GM21367 (cell line): ENCODE measurements around the gene CGREF1.
"Not testable (repeated sequence)": the region's sequence is repeated elsewhere in the genome, so short reads cannot be mapped to it uniquely, and the experiment has no call there.

Experiments used
- ATAC-seq: cut with Tn5 transposase; IDR thresholded peaks from one replicate; pipeline ENCODE4 v1.9.1; 2021; ENCODE audit not compliant: unreplicated experiment

CGREF1 gene

DNA sequence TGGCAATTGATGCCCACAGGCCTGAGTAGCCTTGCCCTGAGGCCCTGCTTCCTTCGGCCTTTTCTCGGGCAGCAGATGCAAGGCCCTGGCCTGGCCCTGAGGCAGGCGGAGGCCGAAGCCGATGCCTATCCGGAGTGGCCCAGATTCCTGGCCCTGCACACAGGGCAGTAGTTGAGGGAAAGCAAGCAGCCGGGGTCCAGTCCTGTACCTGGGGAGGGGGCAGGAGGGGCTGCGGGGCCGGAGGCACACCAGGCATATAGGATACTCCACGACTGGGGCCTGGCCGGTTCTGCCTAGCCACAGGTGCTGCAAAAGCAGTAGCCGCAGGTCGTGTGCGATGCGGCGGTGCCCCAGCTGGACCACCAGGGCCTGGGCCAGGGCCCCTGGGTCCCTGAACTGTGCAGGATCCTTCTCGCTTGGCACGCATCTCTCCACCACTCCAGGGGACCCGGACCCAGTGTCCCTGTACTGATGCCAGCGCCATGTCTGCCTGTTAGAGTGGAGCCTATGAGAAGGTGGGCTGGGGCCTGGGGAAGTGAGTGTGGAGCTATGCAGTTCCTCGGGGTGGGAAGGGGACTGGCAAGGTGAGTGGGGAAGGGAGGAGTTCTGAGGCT lies 18.5 kb upstream of the CGREF1 start:
- ATAC-seq = no peak

DNA sequence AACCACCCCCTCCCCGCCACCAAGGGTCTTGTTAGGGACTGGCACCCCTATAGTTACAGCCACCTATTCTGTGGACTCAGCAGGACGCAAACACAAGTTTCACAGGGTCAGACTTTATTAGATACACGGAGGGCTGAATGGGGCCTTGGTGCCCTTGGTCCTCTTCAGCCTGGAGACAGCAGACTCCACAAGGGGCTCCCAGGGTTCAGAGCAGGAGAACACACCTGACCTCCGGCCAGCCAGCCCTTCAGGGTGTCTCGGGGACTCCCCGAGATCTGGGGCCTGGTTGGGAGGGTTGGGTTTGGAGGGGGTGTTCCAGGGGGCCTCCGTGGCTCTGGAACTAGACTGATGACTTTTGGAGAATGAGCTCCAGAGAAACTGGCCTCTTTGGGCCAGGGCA lies 17.8 kb upstream of the CGREF1 start:
- no peak for ATAC-seq

DNA sequence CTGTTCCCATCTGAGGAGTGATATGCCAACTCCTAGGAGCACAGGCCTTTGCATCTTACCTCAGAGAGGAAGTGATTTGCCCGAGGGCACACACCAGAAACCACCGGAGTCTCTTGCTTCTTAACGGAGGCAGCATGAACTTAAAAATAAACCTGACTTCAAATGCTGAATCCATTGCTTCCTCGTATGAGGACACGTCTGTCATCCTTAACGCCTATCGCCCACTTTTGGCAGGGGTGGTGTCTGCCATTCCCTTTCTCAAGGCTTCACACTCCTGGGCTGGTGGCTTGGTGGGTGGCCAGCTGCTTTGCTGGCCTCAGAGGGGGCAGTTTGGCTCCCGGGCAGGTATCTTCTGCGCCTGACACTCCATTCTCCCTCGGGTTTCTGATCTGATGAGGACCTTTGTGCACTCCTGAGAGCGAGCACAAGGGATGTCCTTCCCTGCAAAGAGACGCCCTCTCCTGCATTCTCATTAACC lies 16.6 kb upstream of the CGREF1 start:
- ATAC-seq = no peak

GRCh38 chr2:27134781-27135477 lies 16.0 kb upstream of the CGREF1 start:
- ATAC-seq = no peak

DNA sequence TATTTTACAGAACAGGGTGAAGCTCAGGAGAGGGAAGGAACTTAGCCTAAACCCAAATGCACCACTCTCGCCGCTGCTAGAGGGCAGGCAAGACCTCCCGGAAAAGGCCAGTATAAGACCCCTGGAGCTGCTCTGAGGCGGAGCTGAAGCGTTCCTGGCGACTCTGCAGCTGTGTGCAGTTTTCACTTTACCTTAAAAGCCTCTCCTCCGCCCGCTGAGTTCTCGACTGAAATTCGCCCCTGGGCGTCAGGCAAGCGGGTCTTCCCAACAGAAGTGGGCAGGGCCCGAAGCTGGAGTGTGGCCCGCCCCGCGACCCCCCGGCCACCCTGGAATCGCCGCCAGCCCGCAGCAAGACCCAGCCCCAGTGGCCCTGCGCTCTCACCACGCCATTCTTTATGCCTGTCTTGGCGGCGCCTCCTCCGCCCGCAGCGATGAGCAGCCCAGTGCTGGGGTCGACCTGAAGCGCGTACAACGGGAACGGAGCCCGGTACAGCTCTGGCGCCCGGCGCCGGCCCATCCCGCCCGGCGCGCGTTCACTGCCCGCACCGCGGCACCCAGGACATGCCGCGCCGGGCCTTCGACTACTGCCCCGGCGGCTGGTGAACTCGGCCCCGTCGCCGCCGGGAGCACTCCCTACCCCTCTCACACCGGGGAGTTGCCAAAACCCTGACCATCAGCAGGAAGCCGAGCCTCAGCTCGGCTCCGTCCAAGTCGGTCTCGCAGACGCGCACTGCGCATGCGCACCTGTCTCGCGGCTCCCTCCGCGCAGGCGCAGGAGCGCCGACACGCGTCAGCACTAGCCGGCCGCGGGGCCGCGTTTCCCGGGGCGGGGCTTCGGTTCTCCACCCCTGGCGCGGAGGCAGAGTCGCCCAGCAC lies 15.2 kb upstream of the CGREF1 start, which contains the start of gene PREB:
Gene PREB, minus strand, starts transcription at position 732 of the 876 bp plus-strand sequence. Its CDS starts 215 bp downstream, at position 517.
- peak; percentile 72 for ATAC-seq

GRCh38 chr2:27133195-27133875 lies 14.4 kb upstream of the CGREF1 start:
- ATAC-seq = no peak

- no peak for ATAC-seq
Observed at GRCh38 chr2:27131429-27131828, 12.5 kb upstream of the CGREF1 start.

GRCh38 chr2:27130396-27130795 lies 11.5 kb upstream of the CGREF1 start:
- no peak for ATAC-seq

- ATAC-seq = no peak
Observed at GRCh38 chr2:27128668-27129571, 10.0 kb upstream of the CGREF1 start.

DNA sequence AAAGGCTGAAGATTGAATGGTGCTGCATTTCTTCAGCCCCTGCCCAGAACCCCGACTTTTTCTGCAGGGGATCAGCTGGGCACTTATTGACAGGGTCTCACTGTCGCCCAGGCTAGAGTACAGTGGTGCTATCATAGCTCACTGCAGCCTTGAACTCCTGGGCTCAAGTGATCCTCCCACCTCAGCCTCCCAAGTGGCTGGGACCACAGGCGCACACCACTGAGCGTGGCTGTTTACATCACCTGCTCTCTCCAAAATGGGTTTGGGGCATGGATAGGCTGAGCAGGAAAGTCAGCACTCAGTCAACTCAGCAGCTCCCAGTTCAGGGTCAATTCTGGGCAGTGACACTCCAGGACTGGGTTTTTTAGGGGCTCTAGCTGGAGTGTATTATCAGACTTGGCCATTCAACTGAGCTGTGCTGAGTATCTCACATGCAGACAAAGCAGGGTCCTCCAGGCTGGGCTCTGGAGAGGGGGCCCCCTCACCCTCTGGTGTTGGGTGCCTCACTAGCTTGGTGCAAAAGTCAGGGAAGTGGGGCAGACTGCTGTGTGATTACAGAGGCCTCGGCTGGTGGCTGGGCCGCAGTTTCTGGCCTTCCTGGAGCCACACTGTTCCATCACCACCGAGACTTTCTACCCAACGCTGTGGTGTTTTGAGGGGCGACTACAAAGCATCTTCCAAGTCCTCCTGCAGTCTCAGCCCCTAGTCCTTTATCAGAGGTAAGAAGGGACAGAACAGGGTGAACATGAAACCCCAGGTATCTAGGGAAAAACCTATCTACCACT lies 9.1 kb upstream of the CGREF1 start:
- no peak for ATAC-seq

GRCh38 chr2:27126252-27126710 lies 7.4 kb upstream of the CGREF1 start:
- no peak for ATAC-seq

- no peak for ATAC-seq
Observed at GRCh38 chr2:27125104-27125503, 6.2 kb upstream of the CGREF1 start.

DNA sequence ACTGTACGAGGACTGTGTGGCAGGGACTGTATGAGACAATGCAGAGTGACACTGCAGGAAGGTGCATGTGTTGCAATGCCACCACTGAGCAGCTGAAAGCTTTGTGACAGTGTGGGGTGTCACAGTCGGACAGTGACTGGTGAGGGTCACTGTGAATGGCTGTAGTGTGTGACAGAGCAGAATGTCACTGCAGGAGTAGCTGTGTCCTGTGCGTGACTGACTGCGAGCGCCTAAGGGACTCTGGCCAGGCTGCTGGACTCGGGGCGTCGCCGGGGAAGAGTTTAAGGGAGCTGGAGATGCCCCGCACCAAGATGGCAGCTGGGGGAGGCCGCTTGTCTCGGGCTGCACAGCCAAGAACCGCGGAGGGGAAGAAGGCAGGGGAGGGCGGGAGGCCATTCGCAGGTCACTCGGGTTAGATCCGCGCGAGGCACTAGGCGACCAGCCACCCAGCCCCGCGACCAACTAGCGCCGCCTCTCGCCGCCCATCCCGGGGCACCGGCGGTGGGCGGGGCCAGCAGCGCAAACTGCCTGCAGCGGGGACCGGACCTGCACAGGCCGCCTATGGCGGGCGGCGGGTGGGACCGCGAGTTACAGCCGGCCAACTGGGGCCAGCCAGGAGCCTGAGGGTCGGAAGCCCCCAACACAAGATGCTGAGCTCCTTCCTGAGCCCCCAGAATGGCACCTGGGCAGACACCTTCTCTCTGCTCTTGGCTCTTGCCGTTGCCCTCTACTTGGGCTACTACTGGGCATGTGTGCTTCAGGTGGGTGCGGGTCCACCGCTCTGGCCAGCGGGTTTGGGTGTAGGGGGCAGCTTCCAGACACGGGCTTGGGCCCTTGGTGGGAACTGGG lies 4.6 kb upstream of the CGREF1 start, which contains the start of gene ABHD1:
Gene ABHD1, plus strand, starts transcription at position 514 of the 849 bp plus-strand sequence. Its CDS starts 134 bp downstream, at position 648.
- no peak for ATAC-seq

DNA sequence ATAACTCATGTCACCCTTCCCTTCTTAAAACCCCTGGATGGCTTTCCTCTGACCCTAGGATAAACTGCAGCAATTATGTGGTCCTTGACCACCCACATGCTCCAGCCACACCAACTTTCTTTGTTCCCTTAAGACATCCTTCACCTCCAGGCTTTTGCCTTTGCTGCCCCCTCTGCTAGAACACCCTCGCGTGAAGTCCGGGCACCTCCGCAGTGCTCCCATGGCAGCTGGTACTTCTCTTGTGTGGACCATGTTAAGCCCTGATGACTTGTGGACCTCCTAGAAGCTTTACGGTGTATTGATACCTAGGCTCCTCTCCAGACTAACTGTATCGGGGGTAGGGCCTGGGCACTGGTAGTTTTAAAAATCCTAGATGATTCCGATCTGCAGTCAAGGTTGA lies 3.9 kb upstream of the CGREF1 start:
- no peak for ATAC-seq

GRCh38 chr2:27121906-27122305 lies 3.0 kb upstream of the CGREF1 start:
- ATAC-seq = no peak

DNA sequence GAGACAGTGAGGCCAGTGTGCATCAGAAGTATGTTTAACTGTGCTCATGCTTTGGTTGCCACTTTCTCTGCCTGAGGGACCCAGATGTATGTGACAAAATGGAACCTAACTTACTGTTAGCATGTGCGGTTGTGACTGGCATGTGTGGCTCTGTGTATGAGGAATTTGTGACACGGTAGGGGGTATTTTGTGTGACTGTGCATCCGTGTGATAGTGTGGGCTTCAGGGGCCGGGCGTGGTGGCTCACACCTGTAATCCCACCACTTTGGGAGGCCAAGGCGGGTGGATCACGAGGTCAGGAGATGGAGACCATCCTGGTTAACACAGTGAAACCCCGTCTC lies 372 bp upstream of the CGREF1 start:
- ATAC-seq = not testable (repeated sequence)

GRCh38 chr2:27117995-27118524 lies 868 bp downstream of the CGREF1 start:
- no peak for ATAC-seq

- no peak for ATAC-seq
Observed at GRCh38 chr2:27115519-27115918, 3.4 kb downstream of the CGREF1 start.
